Stimulated activated CD4-positive, alpha-beta T cell treated with anti-CD3 and anti-CD28 coated beads, Interleukin-15, amount 100 ng/mL, for 24 hours (primary cell): ENCODE data around the gene DOK5.

Source experiments
- DNase-seq: peaks from one replicate; pipeline ENCODE4 v3.0.0-alpha.2; 2020

Gene DOK5

GRCh38 chr20:54565255-54565654, 89.9 kb downstream of the DOK5 start:
- DNase-seq: no peak

GRCh38 chr20:54566031-54566688, 90.8 kb downstream of the DOK5 start:
- DNase-seq: no peak

GRCh38 chr20:54570561-54570960, 95.2 kb downstream of the DOK5 start:
- no peak for DNase-seq

- no peak for DNase-seq
Measured at GRCh38 chr20:54572665-54573435, 97.5 kb downstream of the DOK5 start.

- DNase-seq: no peak
Measured at GRCh38 chr20:54573838-54574237, 98.4 kb downstream of the DOK5 start.

GRCh38 chr20:54576518-54576917, 101.1 kb downstream of the DOK5 start:
- DNase-seq: no peak

- DNase-seq: no peak
Measured at GRCh38 chr20:54577637-54578036, 102.2 kb downstream of the DOK5 start.

GRCh38 chr20:54585217-54585616, 109.8 kb downstream of the DOK5 start:
- no peak for DNase-seq

GRCh38 chr20:54587408-54587807, 112.0 kb downstream of the DOK5 start:
- DNase-seq: no peak

GRCh38 chr20:54589402-54590030, 114.1 kb downstream of the DOK5 start:
- DNase-seq: no peak

GRCh38 chr20:54590856-54591255, 115.5 kb downstream of the DOK5 start:
- no peak for DNase-seq

GRCh38 chr20:54596651-54597050, 121.3 kb downstream of the DOK5 start:
- DNase-seq: no peak

- no peak for DNase-seq
Measured at GRCh38 chr20:54598352-54598751, 123.0 kb downstream of the DOK5 start.

GRCh38 chr20:54600634-54601033, 125.2 kb downstream of the DOK5 start:
- no peak for DNase-seq

GRCh38 chr20:54601831-54602515, 126.6 kb downstream of the DOK5 start:
- no peak for DNase-seq

GRCh38 chr20:54605319-54605718, 129.9 kb downstream of the DOK5 start:
- no peak for DNase-seq

- DNase-seq: no peak
Measured at GRCh38 chr20:54606380-54606779, 131.0 kb downstream of the DOK5 start.

- no peak for DNase-seq
Measured at GRCh38 chr20:54608039-54608745, 132.8 kb downstream of the DOK5 start.

GRCh38 chr20:54608943-54609342, 133.6 kb downstream of the DOK5 start:
- DNase-seq: no peak

- no peak for DNase-seq
Measured at GRCh38 chr20:54611708-54612412, 136.5 kb downstream of the DOK5 start.

- DNase-seq: no peak
Measured at GRCh38 chr20:54618412-54618811, 143.0 kb downstream of the DOK5 start.

GRCh38 chr20:54619181-54619580, 143.8 kb downstream of the DOK5 start:
- no peak for DNase-seq
